WTC11 (cell line): ENCODE data around the gene ERLEC1. TPM values are rescaled to one million over a fixed set of nuclear protein-coding genes. Genes with fewer than 3 reads are reported as not detected.

Experiments used
- ATAC-seq: fragments of 200-7000 bp; cut with Tn5 transposase; 2 replicates; pipeline ENCODE4 v1.10.0; 2021; ENCODE audit warnings: mild to moderate bottlenecking, moderate library complexity
- CTCF ChIA-PET: fragments of 300-600 bp; sonication (Branson Sonifier 250); formaldehyde crosslinking; loops from one replicate; lab custom pipeline; 2021; ENCODE audit warnings: antibody characterized with exemption; lab: Charles Lee
- POLR2A ChIA-PET: fragments of 350-600 bp; sonication (Branson Sonifier 250); formaldehyde crosslinking; loops from one replicate; lab custom pipeline; 2021; ENCODE audit warnings: antibody characterized with exemption; lab: Charles Lee
- DNase-seq: peaks from one replicate; pipeline ENCODE4 v3.0.0; 2021; ENCODE audit warnings: low spot score
- H3K27ac Mint-ChIP-seq: 2 replicates; pipeline ENCODE4 v1.8.0; 2021; ENCODE audit warnings: mixed read lengths
- H3K27me3 Mint-ChIP-seq: 2 replicates; pipeline ENCODE4 v1.8.0; 2021; ENCODE audit warnings: low read depth, mild to moderate bottlenecking, moderate library complexity, mixed read lengths
- H3K36me3 Mint-ChIP-seq: 2 replicates; pipeline ENCODE4 v1.8.0; 2021; ENCODE audit warnings: mixed read lengths
- H3K4me1 Mint-ChIP-seq: 2 replicates; pipeline ENCODE4 v1.8.0; 2022; ENCODE audit warnings: mixed read lengths
- H3K4me3 Mint-ChIP-seq: 2 replicates; pipeline ENCODE4 v1.8.0; 2021; ENCODE audit warnings: mild to moderate bottlenecking, moderate library complexity, mixed read lengths
- H3K9me3 Mint-ChIP-seq: 2 replicates; pipeline ENCODE4 v1.8.0; 2021; ENCODE audit warnings: mixed read lengths
- AR ChIP-seq: fragments of 250-450 bp; sonication (Bioruptor Pico); IDR thresholded peaks from 2 replicates; pipeline ENCODE4 v1.9.0; 2021; ENCODE audit warnings: mild to moderate bottlenecking
- ATF2 ChIP-seq: sonication (generic); formaldehyde crosslinking; IDR thresholded peaks from 2 replicates; pipeline ENCODE4 v1.8.1; 2022; ENCODE audit warnings: low read depth, missing genetic modification reagents, borderline replicate concordance
- E2F4 ChIP-seq: sonication (generic); formaldehyde crosslinking; IDR thresholded peaks from 2 replicates; pipeline ENCODE4 v1.8.1; 2022; ENCODE audit warnings: low read depth, mild to moderate bottlenecking, moderate library complexity, missing genetic modification reagents, borderline replicate concordance
- ELF4 ChIP-seq: sonication (generic); formaldehyde crosslinking; IDR thresholded peaks from 2 replicates; pipeline ENCODE4 v1.8.1; 2022; ENCODE audit warnings: low read depth, mild to moderate bottlenecking, moderate library complexity, missing genetic modification reagents
- EMX1 ChIP-seq: fragments of 250-450 bp; sonication (Bioruptor Pico); IDR thresholded peaks from 2 replicates; pipeline ENCODE4 v1.8.0; 2021; ENCODE audit warnings: mild to moderate bottlenecking
- ERG ChIP-seq: fragments of 250-450 bp; sonication (Bioruptor Pico); IDR thresholded peaks from 2 replicates; pipeline ENCODE4 v1.8.0; 2021; ENCODE audit warnings: mild to moderate bottlenecking
- HMGXB4 ChIP-seq: sonication (generic); formaldehyde crosslinking; IDR thresholded peaks from 2 replicates; pipeline ENCODE4 v1.8.1; 2023; ENCODE audit warnings: mild to moderate bottlenecking, moderate library complexity, missing genetic modification reagents
- MLX ChIP-seq: sonication (generic); formaldehyde crosslinking; IDR thresholded peaks from 2 replicates; pipeline ENCODE4 v1.8.1; 2023; ENCODE audit warnings: mild to moderate bottlenecking, missing genetic modification reagents, moderate library complexity
- MXD4 ChIP-seq: fragments of 250-450 bp; sonication (Bioruptor Pico); IDR thresholded peaks from 2 replicates; pipeline ENCODE4 v1.8.0; 2021; ENCODE audit warnings: mild to moderate bottlenecking, moderate library complexity, borderline replicate concordance
- NR3C1 ChIP-seq: sonication (generic); formaldehyde crosslinking; conservative IDR thresholded peaks from 2 replicates; pipeline ENCODE4 v1.8.1; 2023; ENCODE audit warnings: low read depth, mild to moderate bottlenecking, missing genetic modification reagents
- SMAD4 ChIP-seq: sonication (generic); formaldehyde crosslinking; IDR thresholded peaks from 2 replicates; pipeline ENCODE4 v1.8.0; 2022; ENCODE audit warnings: mild to moderate bottlenecking, missing genetic modification reagents
- SP1 ChIP-seq: sonication (generic); formaldehyde crosslinking; conservative IDR thresholded peaks from 2 replicates; pipeline ENCODE4 v1.8.1; 2022; ENCODE audit warnings: missing genetic modification reagents
- TCF7 ChIP-seq: sonication (generic); formaldehyde crosslinking; IDR thresholded peaks from 2 replicates; pipeline ENCODE4 v1.8.0; 2022; ENCODE audit warnings: mild to moderate bottlenecking, low read depth, missing genetic modification reagents, moderate library complexity
- TEAD4 ChIP-seq: sonication (generic); formaldehyde crosslinking; IDR thresholded peaks from 2 replicates; pipeline ENCODE4 v1.8.0; 2022; ENCODE audit warnings: mild to moderate bottlenecking, missing genetic modification reagents
- ZNF263 ChIP-seq: sonication (generic); formaldehyde crosslinking; IDR thresholded peaks from 2 replicates; pipeline ENCODE4 v1.8.1; 2022; ENCODE audit warnings: low read depth, mild to moderate bottlenecking, moderate library complexity, missing genetic modification reagents
- ZNF532 ChIP-seq: fragments of 250-450 bp; sonication (Bioruptor Pico); IDR thresholded peaks from 2 replicates; pipeline ENCODE4 v1.9.0; 2021; ENCODE audit warnings: mild to moderate bottlenecking, borderline replicate concordance
- ZNF671 ChIP-seq: fragments of 250-450 bp; sonication (Bioruptor Pico); IDR thresholded peaks from 2 replicates; pipeline ENCODE4 v1.8.0; 2021; ENCODE audit warnings: mild to moderate bottlenecking
- ZSCAN18 ChIP-seq: fragments of 250-450 bp; sonication (Bioruptor Pico); IDR thresholded peaks from 2 replicates; pipeline ENCODE4 v2.1.2; 2022; ENCODE audit warnings: mild to moderate bottlenecking, moderate library complexity
- total RNA-seq: library from RNA; stranded (reverse); gene quantifications from 3 replicates; pipeline ENCODE4 v1.2.3, GENCODE V29; 2021

The ERLEC1 gene
- total RNA-seq, 1 experiment from 2014 or later = 26.5 TPM

GRCh38 chr2:53751728-53752127 lies 35.1 kb upstream of the ERLEC1 start:
- ChIA-PET POLR2A (no interaction called here), CTCF (no interaction called here)
- ATAC-seq (no peak), DNase-seq (no peak)
- H3K9me3 Mint-ChIP-seq = no peaks in the 10 kb centered on the region
- H3K4me3 Mint-ChIP-seq = no peak overlapping the region
- H3K27me3 Mint-ChIP-seq = no peaks in the 10 kb centered on the region
- H3K4me1 Mint-ChIP-seq = peaks cover 9% of the 10 kb centered on the region
- peaks cover 18% of the 10 kb centered on the region for H3K36me3 Mint-ChIP-seq
- H3K27ac Mint-ChIP-seq = no peak overlapping the region
- no peak for TF ChIP-seq E2F4 (CRISPR knock-in tag)
- TF ChIP-seq ZNF263 = no peak
- no peak for TF ChIP-seq MXD4
- TF ChIP-seq ZNF671 = no peak
- TF ChIP-seq SMAD4 (CRISPR knock-in tag) = no peak
- no peak for TF ChIP-seq EMX1 (CRISPR knock-in tag)
- no peak for TF ChIP-seq ZNF532 (CRISPR knock-in tag)

- no peak for ATAC-seq
- Mint-ChIP-seq H3K4me3 (no peak overlapping the region), H3K27ac (peak overlapping the region; percentile 79), H3K36me3 (peaks cover 23% of the 10 kb centered on the region), H3K9me3 (no peaks in the 10 kb centered on the region), H3K4me1 (peaks cover 9% of the 10 kb centered on the region), H3K27me3 (no peaks in the 10 kb centered on the region)
- POLR2A ChIA-PET = no interaction called here
- CTCF ChIA-PET = no interaction called here
- TF ChIP-seq ERG = no peak
- no peak for DNase-seq
Observed at GRCh38 chr2:53752385-53752784, 34.5 kb upstream of the ERLEC1 start.

GRCh38 chr2:53753041-53753440 lies 33.8 kb upstream of the ERLEC1 start:
- DNase-seq (no peak), ATAC-seq (no peak)
- Mint-ChIP-seq H3K9me3 (no peaks in the 10 kb centered on the region), H3K36me3 (peaks cover 21% of the 10 kb centered on the region), H3K27me3 (no peaks in the 10 kb centered on the region), H3K27ac (peak overlapping the region; percentile 79), H3K4me3 (no peak overlapping the region), H3K4me1 (peaks cover 12% of the 10 kb centered on the region)
- POLR2A ChIA-PET = no interaction called here
- CTCF ChIA-PET = no interaction called here
- no peak for TF ChIP-seq ELF4
- TF ChIP-seq TCF7 (CRISPR knock-in tag) = no peak
- no peak for TF ChIP-seq MLX (CRISPR knock-in tag)
- TF ChIP-seq AR (CRISPR knock-in tag) = no peak
- TF ChIP-seq TEAD4 = no peak
- TF ChIP-seq ATF2 (CRISPR knock-in tag) = no peak
- no peak for TF ChIP-seq SP1 (CRISPR knock-in tag)
- no peak for TF ChIP-seq HMGXB4 (CRISPR knock-in tag)
- no peak for TF ChIP-seq NR3C1 (CRISPR knock-in tag)
- no peak for TF ChIP-seq ZSCAN18 (CRISPR knock-in tag)
